NB4 (cell line): Measurements from ENCODE around the gene LMO1.
A peak's percentile ranks its signal among the peaks of the same experiment; 100 is the strongest.

Source experiments
- DNase-seq: peaks from one replicate; pipeline ENCODE4 v3.0.0; 2010; ENCODE audit warnings: low read depth
- H3K4me3 ChIP-seq: one replicate; pipeline ENCODE4 v1.5.1; 2011; ENCODE audit warnings: mild to moderate bottlenecking, low read depth, low read length, moderate library complexity
- MYC ChIP-seq: IDR thresholded peaks from 2 replicates; pipeline ENCODE4 v1.6.1; 2011; ENCODE audit warnings: low read depth, low read length
- POLR2A ChIP-seq: IDR thresholded peaks from 2 replicates; pipeline ENCODE4 v1.6.1; 2011; ENCODE audit warnings: mild to moderate bottlenecking; ENCODE audit not compliant: insufficient read length; ENCODE audit errors: extremely low read depth
- TF ChIP-seq, protein P1 (sequence below): IDR thresholded peaks from one replicate; pipeline ENCODE4 v1.5.1; 2012; ENCODE audit warnings: low read depth, low read length
- TF ChIP-seq, protein P2 (sequence below): IDR thresholded peaks from 2 replicates; pipeline ENCODE4 v1.6.1; 2011; ENCODE audit warnings: low read depth, low read length

Gene LMO1

DNA sequence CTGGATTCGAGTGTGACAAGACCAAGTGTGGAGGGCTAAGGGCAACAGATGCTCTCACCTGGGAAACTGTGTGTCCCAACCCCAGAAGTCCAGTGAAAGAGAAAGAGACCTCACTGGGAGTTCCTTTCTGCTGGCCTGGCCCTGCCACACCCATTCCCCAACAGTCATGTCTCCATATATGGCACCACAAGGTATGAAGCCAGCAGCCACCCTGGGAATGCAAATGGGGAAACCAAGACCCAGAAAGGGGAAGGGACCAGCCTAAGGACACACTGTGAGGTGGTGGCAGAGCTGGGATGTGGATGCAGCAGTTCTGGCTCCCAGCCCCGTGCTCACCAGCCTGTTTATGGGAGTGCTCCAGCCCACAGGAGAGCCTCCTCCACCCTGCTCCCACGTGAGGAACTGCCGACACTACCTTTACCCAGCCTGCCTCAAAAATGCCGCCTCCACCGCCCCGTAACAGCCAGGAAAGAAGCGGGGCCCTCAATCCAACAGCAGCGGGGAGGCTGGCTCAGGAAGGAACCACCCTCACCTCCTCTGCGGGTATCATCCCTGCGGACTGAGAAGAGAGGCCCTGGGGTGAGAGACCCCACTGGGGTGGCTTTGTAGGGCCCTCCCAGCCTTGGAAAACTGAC lies 12.6 kb downstream of the LMO1 start:
- no peak overlapping the region for H3K4me3 ChIP-seq
- DNase-seq, result no peak
- TF ChIP-seq, protein P1, sequence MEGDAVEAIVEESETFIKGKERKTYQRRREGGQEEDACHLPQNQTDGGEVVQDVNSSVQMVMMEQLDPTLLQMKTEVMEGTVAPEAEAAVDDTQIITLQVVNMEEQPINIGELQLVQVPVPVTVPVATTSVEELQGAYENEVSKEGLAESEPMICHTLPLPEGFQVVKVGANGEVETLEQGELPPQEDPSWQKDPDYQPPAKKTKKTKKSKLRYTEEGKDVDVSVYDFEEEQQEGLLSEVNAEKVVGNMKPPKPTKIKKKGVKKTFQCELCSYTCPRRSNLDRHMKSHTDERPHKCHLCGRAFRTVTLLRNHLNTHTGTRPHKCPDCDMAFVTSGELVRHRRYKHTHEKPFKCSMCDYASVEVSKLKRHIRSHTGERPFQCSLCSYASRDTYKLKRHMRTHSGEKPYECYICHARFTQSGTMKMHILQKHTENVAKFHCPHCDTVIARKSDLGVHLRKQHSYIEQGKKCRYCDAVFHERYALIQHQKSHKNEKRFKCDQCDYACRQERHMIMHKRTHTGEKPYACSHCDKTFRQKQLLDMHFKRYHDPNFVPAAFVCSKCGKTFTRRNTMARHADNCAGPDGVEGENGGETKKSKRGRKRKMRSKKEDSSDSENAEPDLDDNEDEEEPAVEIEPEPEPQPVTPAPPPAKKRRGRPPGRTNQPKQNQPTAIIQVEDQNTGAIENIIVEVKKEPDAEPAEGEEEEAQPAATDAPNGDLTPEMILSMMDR, result no peak
- TF ChIP-seq, protein P2, sequence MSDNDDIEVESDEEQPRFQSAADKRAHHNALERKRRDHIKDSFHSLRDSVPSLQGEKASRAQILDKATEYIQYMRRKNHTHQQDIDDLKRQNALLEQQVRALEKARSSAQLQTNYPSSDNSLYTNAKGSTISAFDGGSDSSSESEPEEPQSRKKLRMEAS, result no peak
- TF ChIP-seq MYC (no peak), POLR2A (no peak)

DNA sequence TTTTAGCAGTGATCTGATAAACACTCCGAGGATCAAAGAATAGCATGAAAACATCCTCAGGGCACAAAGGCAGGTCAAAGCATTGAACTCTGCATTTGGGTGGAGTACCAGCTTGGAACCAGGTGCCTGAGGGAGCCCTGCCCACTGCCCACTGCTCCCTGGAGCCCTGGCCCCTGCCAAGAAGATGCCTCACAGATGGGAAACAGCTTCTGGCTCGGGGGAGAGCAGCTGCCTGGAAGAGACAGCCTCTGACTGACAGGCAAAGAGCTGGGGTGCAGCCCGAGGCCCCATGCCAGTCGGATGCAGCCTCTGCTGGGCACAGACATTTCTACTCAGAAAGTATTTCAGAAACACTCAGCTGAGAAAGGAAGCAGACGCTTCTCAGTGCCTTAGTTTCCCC lies 13.2 kb downstream of the LMO1 start:
- DNase-seq, result no peak
- TF ChIP-seq, protein P2, result no peak
- no peak for TF ChIP-seq POLR2A
- TF ChIP-seq MYC, result no peak
- TF ChIP-seq, protein P1, result no peak
- H3K4me3 ChIP-seq, result no peak overlapping the region

DNA sequence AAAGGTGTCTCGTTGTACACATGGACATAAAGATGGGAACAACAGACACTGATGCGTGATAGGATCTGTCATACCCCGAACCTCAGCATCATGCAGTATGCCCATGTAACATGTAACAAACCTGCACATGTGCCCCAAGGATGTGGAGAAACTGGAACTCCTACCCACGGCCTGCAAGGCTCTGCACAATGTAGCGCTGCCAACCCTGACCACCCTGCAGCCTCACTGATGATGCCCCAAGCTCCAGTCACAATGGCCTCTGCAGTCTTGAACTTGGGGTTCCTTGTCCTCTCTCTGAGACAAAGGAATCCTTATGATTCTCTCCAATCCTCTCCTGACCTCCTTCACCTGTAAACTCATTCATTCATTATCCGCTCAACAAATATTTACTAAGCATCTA lies 14.2 kb downstream of the LMO1 start:
- H3K4me3 ChIP-seq, result no peak overlapping the region
- TF ChIP-seq, protein P1, result no peak
- TF ChIP-seq, protein P2, result no peak
- TF ChIP-seq POLR2A, result no peak
- no peak for TF ChIP-seq MYC
- DNase-seq, result no peak

DNA sequence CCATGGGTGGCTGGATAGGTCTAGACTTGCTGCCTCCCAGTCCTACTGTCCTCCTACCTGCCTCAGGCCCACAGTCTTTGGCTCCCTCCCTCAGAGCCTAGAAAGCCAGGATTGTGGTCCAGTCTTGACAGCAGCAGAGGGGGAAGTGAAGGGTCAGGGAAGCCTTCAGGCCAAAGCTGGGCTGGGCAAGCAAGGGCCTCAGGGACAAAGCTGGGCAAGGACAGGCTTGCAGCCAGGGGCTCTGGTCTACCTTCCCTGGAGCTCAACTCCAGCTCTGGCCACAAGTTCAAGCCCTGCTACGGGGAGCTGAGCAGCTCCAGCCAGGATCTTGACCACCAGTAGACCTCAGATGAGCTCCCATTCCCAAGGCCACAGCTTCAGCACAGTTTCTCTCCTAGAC lies 14.9 kb downstream of the LMO1 start:
- DNase-seq, result no peak
- TF ChIP-seq, protein P2, result no peak
- TF ChIP-seq POLR2A, result no peak
- no peak for TF ChIP-seq MYC
- TF ChIP-seq, protein P1, result no peak
- H3K4me3 ChIP-seq, result no peak overlapping the region

DNA sequence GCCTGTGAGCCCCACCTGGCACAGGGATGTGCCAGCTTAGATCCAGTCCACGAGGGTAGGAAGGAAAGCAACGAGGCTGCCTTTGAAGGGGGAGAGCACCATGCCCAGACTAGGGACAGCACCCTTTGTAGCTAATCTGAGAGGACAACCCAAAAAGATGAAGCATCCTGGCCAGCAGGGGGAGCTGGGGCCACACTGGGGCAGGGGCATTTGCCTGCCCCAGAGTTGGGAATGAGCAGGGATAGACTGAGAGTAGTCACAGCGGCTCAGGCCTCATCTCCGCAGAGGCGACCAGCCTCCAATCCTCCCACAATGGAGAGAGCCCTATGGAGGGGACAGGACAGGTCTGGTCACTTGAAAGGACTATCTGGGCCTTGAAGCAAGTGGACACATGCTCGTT lies 16.4 kb downstream of the LMO1 start:
- TF ChIP-seq, protein P1, result peak; percentile 64
- TF ChIP-seq, protein P2, result no peak
- no peak overlapping the region for H3K4me3 ChIP-seq
- peak; percentile 35 for DNase-seq
